NCI-H2227 (cell line): ENCODE data around the gene ANKRD44.

Experiments
- DNase-seq: peaks from one replicate; lab custom pipeline; 2025; ENCODE audit not compliant: unreplicated experiment; lab: John Stamatoyannopoulos, UW

Gene ANKRD44

GRCh38 chr2:196967775-196968174 lies 342.8 kb downstream of the ANKRD44 start:
- DNase-seq = no peak

- no peak for DNase-seq
These were observed 343.5 kb downstream of the ANKRD44 start for GRCh38 chr2:196967116-196967515.

- no peak for DNase-seq
These were observed 344.5 kb downstream of the ANKRD44 start for GRCh38 chr2:196966061-196966460.

GRCh38 chr2:196965651-196966050 lies 344.9 kb downstream of the ANKRD44 start:
- DNase-seq = no peak

GRCh38 chr2:196963961-196964360 lies 346.6 kb downstream of the ANKRD44 start:
- DNase-seq = no peak

- DNase-seq = no peak
These were observed 347.5 kb downstream of the ANKRD44 start for GRCh38 chr2:196963043-196963442.

GRCh38 chr2:196962325-196962724 lies 348.3 kb downstream of the ANKRD44 start:
- no peak for DNase-seq

GRCh38 chr2:196961889-196962288 lies 348.7 kb downstream of the ANKRD44 start:
- DNase-seq = no peak

GRCh38 chr2:196959734-196960338 lies 350.7 kb downstream of the ANKRD44 start:
- no peak for DNase-seq

- DNase-seq = no peak
These were observed 351.3 kb downstream of the ANKRD44 start for GRCh38 chr2:196959281-196959680.

- DNase-seq = no peak
These were observed 352.6 kb downstream of the ANKRD44 start for GRCh38 chr2:196957881-196958525.

- DNase-seq = no peak
These were observed 353.1 kb downstream of the ANKRD44 start for GRCh38 chr2:196957442-196957841.

GRCh38 chr2:196956069-196956468 lies 354.5 kb downstream of the ANKRD44 start:
- no peak for DNase-seq

- DNase-seq = no peak
These were observed 355.5 kb downstream of the ANKRD44 start for GRCh38 chr2:196955036-196955435.

GRCh38 chr2:196954001-196954400 lies 356.6 kb downstream of the ANKRD44 start:
- peak; percentile 15 for DNase-seq

- no peak for DNase-seq
These were observed 357.6 kb downstream of the ANKRD44 start for GRCh38 chr2:196952936-196953335.

- no peak for DNase-seq
These were observed 358.6 kb downstream of the ANKRD44 start for GRCh38 chr2:196951973-196952372.

GRCh38 chr2:196949116-196949515 lies 361.5 kb downstream of the ANKRD44 start:
- DNase-seq = no peak

- no peak for DNase-seq
These were observed 366.0 kb downstream of the ANKRD44 start for GRCh38 chr2:196944570-196944969.

- DNase-seq = no peak
These were observed 369.0 kb downstream of the ANKRD44 start for GRCh38 chr2:196941398-196942078.

GRCh38 chr2:196939371-196939770 lies 371.2 kb downstream of the ANKRD44 start:
- no peak for DNase-seq
